Activated T-cell treated with anti-CD3 and anti-CD28 coated beads for 4 hours (primary cell): ENCODE results near the gene RUNX1.

Experiments
- DNase-seq: peaks from one replicate; pipeline ENCODE4 v3.0.0-alpha.2; 2020

Gene RUNX1

GRCh38 chr21:35048706-35049617 is at the start of gene RUNX1:
RUNX1 (minus strand) TSS chr21:35049302.
- peak; percentile 61 for DNase-seq

GRCh38 chr21:35097525-35097924 is 48.4 kb upstream of the RUNX1 start:
- no peak for DNase-seq

- no peak for DNase-seq
These were observed 47.9 kb upstream of the RUNX1 start for GRCh38 chr21:35096959-35097358.

- DNase-seq, result no peak
These were observed 46.8 kb upstream of the RUNX1 start for GRCh38 chr21:35095859-35096291.

- no peak for DNase-seq
These were observed 44.4 kb upstream of the RUNX1 start for GRCh38 chr21:35093514-35093913.

- DNase-seq, result no peak
These were observed 42.4 kb upstream of the RUNX1 start for GRCh38 chr21:35091496-35091895.

GRCh38 chr21:35090403-35090802 is 41.3 kb upstream of the RUNX1 start:
- DNase-seq, result no peak

- no peak for DNase-seq
These were observed 39.2 kb upstream of the RUNX1 start for GRCh38 chr21:35088319-35088771.

- DNase-seq, result no peak
These were observed 37.3 kb upstream of the RUNX1 start for GRCh38 chr21:35086357-35086756.

- no peak for DNase-seq
These were observed 35.8 kb upstream of the RUNX1 start for GRCh38 chr21:35084869-35085268.

- DNase-seq, result no peak
These were observed 34.1 kb upstream of the RUNX1 start for GRCh38 chr21:35083246-35083645.

- DNase-seq, result no peak
These were observed 32.8 kb upstream of the RUNX1 start for GRCh38 chr21:35081861-35082260.

GRCh38 chr21:35079181-35079580 is 30.1 kb upstream of the RUNX1 start:
- no peak for DNase-seq

- no peak for DNase-seq
These were observed 28.9 kb upstream of the RUNX1 start for GRCh38 chr21:35077975-35078374.

- DNase-seq, result no peak
These were observed 28.4 kb upstream of the RUNX1 start for GRCh38 chr21:35077466-35077865.

GRCh38 chr21:35075546-35075945 is 26.4 kb upstream of the RUNX1 start:
- no peak for DNase-seq

GRCh38 chr21:35072960-35073359 is 23.9 kb upstream of the RUNX1 start:
- no peak for DNase-seq

- no peak for DNase-seq
These were observed 23.5 kb upstream of the RUNX1 start for GRCh38 chr21:35072557-35072956.

GRCh38 chr21:35071347-35071746 is 22.2 kb upstream of the RUNX1 start:
- DNase-seq, result no peak

- no peak for DNase-seq
These were observed 21.3 kb upstream of the RUNX1 start for GRCh38 chr21:35070436-35070835.

- DNase-seq, result no peak
These were observed 17.7 kb upstream of the RUNX1 start for GRCh38 chr21:35066824-35067223.

- DNase-seq, result no peak
These were observed 14.5 kb upstream of the RUNX1 start for GRCh38 chr21:35063428-35064172.

GRCh38 chr21:35062016-35062415 is 12.9 kb upstream of the RUNX1 start:
- no peak for DNase-seq

GRCh38 chr21:35059742-35060141 is 10.6 kb upstream of the RUNX1 start:
- no peak for DNase-seq
